Stimulated activated CD4-positive, alpha-beta T cell treated with anti-CD3 and anti-CD28 coated beads, Interleukin-2, amount 100 ng/mL, for 48 hours (primary cell): ENCODE measurements around the gene ARSA.

Experiments used
- DNase-seq, 2 donors: peaks; one replicate each; pipeline ENCODE4 v3.0.0-alpha.2; 2020

ARSA gene

DNA sequence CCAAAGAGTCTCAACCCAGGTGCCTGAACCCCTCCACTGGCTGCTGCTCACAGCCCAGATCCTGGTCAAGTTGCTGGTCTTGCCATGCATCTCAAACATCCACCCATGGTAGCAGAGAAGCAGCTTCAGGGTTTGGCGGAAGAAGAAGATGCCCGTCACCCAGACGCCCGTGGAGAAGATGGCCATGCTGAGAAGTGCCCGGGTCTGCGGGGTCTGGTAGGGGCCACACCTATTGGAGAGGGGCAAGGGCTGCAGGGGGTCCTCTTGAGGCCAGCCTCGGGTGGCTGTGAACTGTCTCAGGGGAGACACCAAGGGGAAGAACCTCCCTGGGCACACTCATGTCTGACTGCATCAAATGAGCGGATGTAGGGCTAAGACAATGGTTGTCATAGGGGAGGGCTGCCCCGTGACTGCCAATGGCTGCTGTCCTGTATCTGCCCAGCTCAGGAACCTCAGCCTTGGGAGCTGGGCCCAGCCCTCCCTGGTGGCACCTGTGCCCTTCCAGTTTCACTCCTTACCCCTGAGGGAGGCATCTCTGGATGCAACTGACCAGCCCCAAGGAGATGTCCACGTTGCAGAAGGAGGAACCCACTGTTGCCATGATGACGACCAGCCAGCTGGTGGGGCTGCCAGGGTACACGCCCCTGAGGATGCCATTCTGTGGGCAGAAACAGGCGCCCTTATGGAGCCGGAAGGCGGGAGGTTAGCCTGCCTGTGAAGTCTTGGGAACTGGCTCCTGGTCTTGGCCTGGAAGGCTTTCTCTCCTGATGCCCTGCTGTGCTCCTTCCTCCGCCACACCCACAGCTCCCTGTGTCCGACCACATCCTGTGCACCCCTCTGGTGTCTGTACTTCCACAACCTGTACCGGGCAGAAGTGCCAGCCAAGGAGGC is 50.9 kb downstream of the ARSA start:
- DNase-seq, result no peak

DNA sequence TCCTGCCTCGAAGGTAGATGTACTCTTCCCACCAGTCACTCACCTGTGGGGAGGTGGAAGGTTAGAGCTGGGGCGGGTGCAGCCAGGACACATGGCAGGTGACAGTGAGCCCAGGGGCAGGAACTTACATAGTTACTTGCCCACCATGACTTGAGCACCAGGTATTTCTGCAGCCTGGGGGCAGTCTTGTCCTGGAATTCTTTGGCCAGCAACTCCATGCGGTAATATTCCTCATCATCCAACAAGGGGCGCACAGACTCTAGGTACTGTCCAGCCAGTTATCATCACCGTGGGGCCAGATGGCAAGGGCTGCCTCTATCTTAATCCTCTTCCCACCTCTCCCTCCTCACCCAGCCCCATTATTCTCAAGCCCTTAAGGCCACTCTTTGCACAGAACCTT is 51.9 kb downstream of the ARSA start:
- DNase-seq, result no peak

DNA sequence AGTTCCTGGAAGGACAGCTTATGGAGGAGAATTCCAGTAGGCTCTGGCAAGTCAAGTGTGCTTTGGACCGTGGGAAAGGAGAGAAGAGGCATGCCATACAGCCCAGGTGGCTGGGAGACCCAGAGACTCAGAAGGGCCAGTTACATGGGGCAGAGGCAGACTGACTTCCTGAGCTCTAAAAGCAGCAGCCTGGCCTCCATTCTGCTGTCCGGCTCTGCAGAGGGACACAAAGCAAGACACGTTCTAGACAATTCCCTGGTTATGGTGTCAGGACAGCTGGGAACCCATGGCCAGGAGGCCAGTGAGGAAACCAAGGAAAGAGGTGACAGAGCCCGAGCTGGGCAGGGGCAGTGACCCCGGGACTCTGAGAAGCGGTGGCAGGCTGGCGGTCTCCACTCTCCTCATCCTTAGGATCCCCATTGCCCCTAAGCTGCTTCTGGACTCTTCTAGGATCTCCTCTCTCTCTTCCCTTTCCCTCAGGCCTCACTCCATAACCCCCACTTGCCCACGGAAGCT is 52.5 kb downstream of the ARSA start:
- no peak for DNase-seq
